Mesenchymal stem cell (in vitro differentiated cells and primary cell): ENCODE data around the gene GPN3.

Source experiments
- DNase-seq: peaks from one replicate; pipeline ENCODE4 v3.0.0-alpha.2; 2013
- H2AFZ ChIP-seq: one replicate; pipeline ENCODE4 v1.6.1; 2013; ENCODE audit warnings: low read depth, mild to moderate bottlenecking, control low read depth, inconsistent platforms, low read length, moderate library complexity
- H2AK5ac ChIP-seq: 2 replicates; pipeline ENCODE4 v1.6.1; 2013; ENCODE audit warnings: low read length, moderate library complexity, mild to moderate bottlenecking, inconsistent platforms; ENCODE audit not compliant: severe bottlenecking
- H2BK120ac ChIP-seq: one replicate; pipeline ENCODE4 v1.6.1; 2013; ENCODE audit warnings: low read depth, mild to moderate bottlenecking, inconsistent platforms, low read length, moderate library complexity
- H2BK12ac ChIP-seq, 2 experiments: one replicate each; pipeline ENCODE4 v1.6.1; 2013; ENCODE audit warnings: inconsistent platforms in 2 of 2, low read length in 2 of 2, mild to moderate bottlenecking in 2 of 2, moderate library complexity in 2 of 2, control low read depth in 1 of 2
- H2BK15ac ChIP-seq: one replicate; pipeline ENCODE4 v1.6.1; 2013; ENCODE audit warnings: mild to moderate bottlenecking, low read depth, inconsistent platforms; ENCODE audit not compliant: poor library complexity, severe bottlenecking
- H2BK5ac ChIP-seq: 2 replicates; pipeline ENCODE4 v1.6.1; 2013; ENCODE audit warnings: low read depth, mild to moderate bottlenecking, low read length, control low read depth, inconsistent platforms; ENCODE audit not compliant: poor library complexity, severe bottlenecking
- H3K14ac ChIP-seq, 2 experiments: one replicate each; pipeline ENCODE4 v1.6.1; 2013; ENCODE audit warnings: inconsistent platforms in 2 of 2, low read length in 2 of 2, control low read depth in 1 of 2, mild to moderate bottlenecking in 1 of 2, moderate library complexity in 1 of 2
- H3K18ac ChIP-seq, 2 experiments: one replicate each; pipeline ENCODE4 v1.6.1; 2013; ENCODE audit warnings: inconsistent platforms in 2 of 2, low read length in 2 of 2, control low read depth in 1 of 2, low read depth in 1 of 2, mild to moderate bottlenecking in 1 of 2
- H3K23ac ChIP-seq, 2 experiments: one replicate each; pipeline ENCODE4 v1.6.1; 2013; ENCODE audit warnings: inconsistent platforms in 2 of 2, low read length in 2 of 2, mild to moderate bottlenecking in 2 of 2, moderate library complexity in 2 of 2, control low read depth in 1 of 2
- H3K27ac ChIP-seq: 2 replicates; pipeline ENCODE4 v1.5.1; 2013; ENCODE audit warnings: mild to moderate bottlenecking, moderate library complexity, low read length, control low read depth, inconsistent platforms; ENCODE audit not compliant: poor library complexity, severe bottlenecking
- H3K27me3 ChIP-seq, 2 experiments: 2 replicates each; pipeline versions ENCODE4 v1.6.1 to v1.7.0; 2013; ENCODE audit warnings: low read length in 2 of 2, mild to moderate bottlenecking in 2 of 2, moderate library complexity in 2 of 2, control low read depth in 1 of 2, inconsistent platforms in 1 of 2; ENCODE audit not compliant: control insufficient read depth in 1 of 2, insufficient read depth in 1 of 2
- H3K36me3 ChIP-seq, 2 experiments: 2 replicates each; pipeline versions ENCODE4 v1.6.1 to v1.7.0; 2013; ENCODE audit warnings: low read length in 2 of 2, control low read depth in 1 of 2, inconsistent platforms in 1 of 2, low read depth in 1 of 2, mild to moderate bottlenecking in 1 of 2; ENCODE audit not compliant: insufficient read depth in 2 of 2, control insufficient read depth in 1 of 2
- H3K4ac ChIP-seq, 2 experiments: one replicate each; pipeline ENCODE4 v1.6.1; 2013; ENCODE audit warnings: inconsistent platforms in 2 of 2, low read length in 2 of 2, mild to moderate bottlenecking in 2 of 2, moderate library complexity in 2 of 2, control low read depth in 1 of 2, low read depth in 1 of 2
- H3K4me1 ChIP-seq: 2 replicates; pipeline ENCODE4 v1.6.1; 2013; ENCODE audit warnings: low read depth, low read length, control low read depth; ENCODE audit not compliant: control insufficient read depth, insufficient read depth
- H3K4me2 ChIP-seq: 2 replicates; pipeline ENCODE4 v1.6.1; 2013; ENCODE audit warnings: low read length, mild to moderate bottlenecking, inconsistent platforms; ENCODE audit not compliant: poor library complexity, severe bottlenecking
- H3K4me3 ChIP-seq, 2 experiments: 2 replicates each; pipeline versions ENCODE4 v1.5.1 to v1.7.0; 2013; ENCODE audit warnings: low read length in 2 of 2, mild to moderate bottlenecking in 2 of 2, control low read depth in 1 of 2, low read depth in 1 of 2; ENCODE audit not compliant: insufficient read depth in 1 of 2
- H3K79me1 ChIP-seq: replicated peaks from 2 replicates; pipeline ENCODE4 v1.6.1; 2013; ENCODE audit warnings: mild to moderate bottlenecking, control low read depth, low read length, inconsistent platforms; ENCODE audit not compliant: poor library complexity, severe bottlenecking
- H3K9ac ChIP-seq: 2 replicates; pipeline ENCODE4 v1.7.0; 2013; ENCODE audit warnings: mild to moderate bottlenecking, low read length, moderate library complexity
- H3K9me3 ChIP-seq: 2 replicates; pipeline ENCODE4 v1.7.0; 2013; ENCODE audit warnings: mild to moderate bottlenecking, low read length; ENCODE audit not compliant: control insufficient read depth
- H4K8ac ChIP-seq: one replicate; pipeline ENCODE4 v1.6.1; 2013; ENCODE audit warnings: inconsistent platforms, mild to moderate bottlenecking, low read length, moderate library complexity
- H4K91ac ChIP-seq: one replicate; pipeline ENCODE4 v1.6.1; 2013; ENCODE audit warnings: mild to moderate bottlenecking, low read length, inconsistent platforms
- WGBS: methylation state at CpG from one replicate; pipeline ENCODE4 v1.1.7; 2013; ENCODE audit warnings: mixed read lengths; 5-methylcytosine and 5-hydroxymethylcytosine counted together

GPN3 gene

DNA sequence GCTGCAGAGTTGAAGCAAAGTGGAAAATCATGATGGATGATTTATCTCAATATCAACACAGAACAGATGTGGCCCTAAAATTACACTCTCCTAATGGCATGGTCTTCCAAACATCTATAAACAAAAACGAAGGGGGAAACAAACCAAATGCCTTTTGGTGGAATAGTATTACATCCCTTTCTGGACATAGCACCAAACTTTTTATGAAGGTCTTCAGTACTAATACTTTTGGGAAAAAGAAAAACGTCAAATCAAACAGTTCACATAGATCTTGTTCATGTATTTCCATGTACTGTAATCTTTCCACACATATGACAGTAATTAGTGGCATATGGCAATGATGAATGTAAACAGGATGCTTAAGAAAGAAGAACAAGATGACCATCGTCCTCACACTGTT lies 41.7 kb downstream of the GPN3 start:
- WGBS = 17% methylated on average over 2 of the region's 3 CpGs
- peaks cover 2% of the 10 kb centered on the region for H3K4me1 ChIP-seq
- no peaks in the 10 kb centered on the region for H3K9me3 ChIP-seq
- H3K36me3 ChIP-seq = no peaks in the 10 kb centered on the region
- no peak overlapping the region for H3K4me3 ChIP-seq
- no peak overlapping the region for H3K4me2 ChIP-seq
- H4K91ac ChIP-seq = no peak overlapping the region
- no peak overlapping the region for H4K8ac ChIP-seq
- no peak overlapping the region for H3K14ac ChIP-seq
- H2BK12ac ChIP-seq = no peak overlapping the region
- no peaks in the 10 kb centered on the region for H3K27me3 ChIP-seq
- H2AK5ac ChIP-seq = no peak overlapping the region
- H3K9ac ChIP-seq = no peak overlapping the region
- no peak overlapping the region for H3K23ac ChIP-seq
- H3K4ac ChIP-seq = no peak overlapping the region
- H3K18ac ChIP-seq = no peak overlapping the region
- no peak overlapping the region for H2BK5ac ChIP-seq
- no peak overlapping the region for H2BK15ac ChIP-seq
- H2AFZ ChIP-seq = no peak overlapping the region
- H3K27ac ChIP-seq = no peak overlapping the region
- DNase-seq = no peak
- no peaks in the 10 kb centered on the region for H3K79me1 ChIP-seq
- no peak overlapping the region for H2BK120ac ChIP-seq

DNA sequence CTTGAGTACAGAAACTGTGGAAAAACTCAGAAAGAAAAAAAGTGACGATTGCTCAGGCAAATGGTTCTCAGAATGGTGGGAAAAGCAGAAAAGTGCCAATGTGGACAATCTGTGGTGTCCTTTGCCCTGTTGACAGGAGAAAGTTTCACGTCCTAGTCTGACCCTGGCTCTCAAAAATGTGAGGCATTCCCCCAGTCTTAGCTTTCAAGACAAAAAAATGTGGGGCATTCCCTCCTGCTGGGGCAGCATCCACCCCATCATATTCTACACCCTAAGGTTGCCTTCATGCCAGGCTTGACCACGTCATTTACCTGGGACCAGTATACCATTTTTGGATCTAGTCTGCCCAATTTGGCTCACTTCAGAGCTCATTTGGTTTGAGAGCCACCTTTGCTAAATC lies 43.8 kb downstream of the GPN3 start:
- Histone ChIP-seq H3K4me1 (no peaks in the 10 kb centered on the region), H3K18ac (no peak overlapping the region), H2BK5ac (no peak overlapping the region), H3K36me3 (no peaks in the 10 kb centered on the region), H2AFZ (no peak overlapping the region), H2AK5ac (no peak overlapping the region), H3K27ac (no peak overlapping the region), H2BK15ac (no peak overlapping the region), H4K8ac (no peak overlapping the region), H3K14ac (no peak overlapping the region), H3K9ac (no peak overlapping the region), H3K23ac (no peak overlapping the region), H3K79me1 (no peaks in the 10 kb centered on the region), H4K91ac (no peak overlapping the region), H3K4me3 (no peak overlapping the region), H3K9me3 (no peaks in the 10 kb centered on the region), H3K27me3 (no peaks in the 10 kb centered on the region), H2BK12ac (no peak overlapping the region), H3K4me2 (no peak overlapping the region), H2BK120ac (no peak overlapping the region), H3K4ac (no peak overlapping the region)
- 75% methylated on average over 3 of the region's 3 CpGs for WGBS
- DNase-seq = no peak

DNA sequence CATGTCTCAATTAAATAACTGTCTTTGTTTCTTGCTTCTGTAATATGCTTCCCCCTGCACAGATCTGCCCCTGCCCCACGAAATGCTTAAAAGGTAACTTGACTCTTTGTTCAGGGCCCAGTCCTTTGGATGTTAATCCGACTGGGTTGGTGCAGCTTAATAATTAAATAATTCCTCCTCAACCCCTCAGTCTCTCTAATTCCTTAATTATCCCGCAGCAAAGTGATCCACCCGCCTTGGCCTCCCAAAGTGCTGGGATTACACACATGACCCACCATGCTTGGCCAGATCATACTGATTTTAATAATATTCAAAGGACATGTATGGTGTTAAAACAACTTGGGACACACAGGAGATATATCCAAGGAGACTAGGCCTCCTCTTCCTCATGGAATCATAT lies 46.4 kb downstream of the GPN3 start:
- Histone ChIP-seq H4K91ac (no peak overlapping the region), H2BK120ac (no peak overlapping the region), H2BK15ac (no peak overlapping the region), H3K27me3 (no peaks in the 10 kb centered on the region), H2AFZ (no peak overlapping the region), H3K27ac (no peak overlapping the region), H4K8ac (no peak overlapping the region), H3K4ac (no peak overlapping the region), H3K9ac (no peak overlapping the region), H3K18ac (no peak overlapping the region), H3K9me3 (no peaks in the 10 kb centered on the region), H2BK5ac (no peak overlapping the region), H2BK12ac (no peak overlapping the region), H3K23ac (no peak overlapping the region), H2AK5ac (no peak overlapping the region), H3K14ac (no peak overlapping the region), H3K4me2 (no peak overlapping the region), H3K36me3 (no peaks in the 10 kb centered on the region), H3K79me1 (no peaks in the 10 kb centered on the region), H3K4me1 (no peaks in the 10 kb centered on the region), H3K4me3 (no peak overlapping the region)
- WGBS = 71% methylated on average over 2 of the region's 4 CpGs
- DNase-seq = no peak

DNA sequence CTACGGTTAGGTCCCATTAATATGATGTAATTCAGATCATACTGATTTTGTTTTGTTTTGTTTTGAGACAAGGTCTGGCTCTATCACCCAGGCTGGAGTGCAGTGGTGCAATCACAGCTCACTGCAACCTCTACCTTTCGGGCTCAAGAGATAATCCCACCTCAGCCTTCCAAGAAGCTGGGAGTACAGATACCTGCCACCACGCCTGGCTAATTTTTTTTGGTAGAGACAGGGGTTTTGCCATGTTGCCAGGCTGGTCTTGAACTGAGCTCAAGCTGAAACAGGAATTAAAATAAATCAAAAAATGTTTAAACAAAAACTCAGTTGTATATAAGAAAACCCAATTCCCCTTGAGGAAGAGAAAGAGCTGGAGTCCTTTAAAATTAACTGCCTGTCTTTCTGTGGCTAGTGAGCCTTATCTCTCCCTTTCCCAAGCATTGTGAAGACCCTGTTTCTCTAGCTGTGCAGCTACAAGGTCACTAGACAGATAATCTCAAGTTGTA lies 46.8 kb downstream of the GPN3 start:
- no peak overlapping the region for H3K4me3 ChIP-seq
- H4K91ac ChIP-seq = no peak overlapping the region
- H3K23ac ChIP-seq = no peak overlapping the region
- no peak overlapping the region for H3K14ac ChIP-seq
- no peak overlapping the region for H3K4ac ChIP-seq
- no peak overlapping the region for H2AK5ac ChIP-seq
- no peak overlapping the region for H3K9ac ChIP-seq
- H3K4me2 ChIP-seq = no peak overlapping the region
- 82% methylated on average over 1 of the region's 3 CpGs for WGBS
- no peak overlapping the region for H4K8ac ChIP-seq
- no peak for DNase-seq
- no peak overlapping the region for H3K18ac ChIP-seq
- no peaks in the 10 kb centered on the region for H3K4me1 ChIP-seq
- no peak overlapping the region for H2BK120ac ChIP-seq
- H3K36me3 ChIP-seq = no peaks in the 10 kb centered on the region
- no peaks in the 10 kb centered on the region for H3K9me3 ChIP-seq
- H2AFZ ChIP-seq = no peak overlapping the region
- no peak overlapping the region for H3K27ac ChIP-seq
- H2BK5ac ChIP-seq = no peak overlapping the region
- H3K27me3 ChIP-seq = no peaks in the 10 kb centered on the region
- no peak overlapping the region for H2BK12ac ChIP-seq
- H3K79me1 ChIP-seq = no peaks in the 10 kb centered on the region
- no peak overlapping the region for H2BK15ac ChIP-seq
